ENCODE data around the gene ZNF474.

GRCh38 chr5:122165559-122166078, 36.3 kb downstream of the ZNF474 start:
- no peak for TF ChIP-seq CREB1 (CRISPR knock-in tag; IDR thresholded peaks at IDR 0.05)
- no peak for TF ChIP-seq ZNF317 (CRISPR knock-in tag; IDR thresholded peaks at IDR 0.05; ENCODE audit: borderline replicate concordance, low read depth)
- no peak for TF ChIP-seq CTCF (IDR thresholded peaks at IDR 0.05)
- TF ChIP-seq CREM (CRISPR knock-in tag; IDR thresholded peaks at IDR 0.05): no peak
- TF ChIP-seq ELF4 (CRISPR knock-in tag; IDR thresholded peaks at IDR 0.05; ENCODE audit: low read depth): no peak
- no peak for TF ChIP-seq ZNF532 (CRISPR knock-in tag; IDR thresholded peaks at IDR 0.05; ENCODE audit: borderline replicate concordance)
- no peak for TF ChIP-seq ATF2 (CRISPR knock-in tag; IDR thresholded peaks at IDR 0.05; ENCODE audit: borderline replicate concordance, low read depth)
- TF ChIP-seq HMGXB4 (CRISPR knock-in tag; IDR thresholded peaks at IDR 0.05): no peak
- no peak for TF ChIP-seq NFYB (CRISPR knock-in tag; conservative IDR thresholded peaks at IDR 0.05; ENCODE audit: low read depth)
- no peak for TF ChIP-seq KAT7 (CRISPR knock-in tag; IDR thresholded peaks at IDR 0.05; ENCODE audit: borderline replicate concordance)
- TF ChIP-seq GABPB1 (CRISPR knock-in tag; IDR thresholded peaks at IDR 0.05): peak; percentile 96
- TF ChIP-seq ZBTB43 (CRISPR knock-in tag; IDR thresholded peaks at IDR 0.05): no peak
- TF ChIP-seq MAX (CRISPR knock-in tag; IDR thresholded peaks at IDR 0.05): no peak

Measured in WTC11 (cell line).